Lower lobe of right lung (tissue), 2 donors: ENCODE data around the gene HMOX1. TPM values are rescaled to one million over a fixed set of nuclear protein-coding genes. Genes with fewer than 3 reads are reported as not detected.

Experiments
- ATAC-seq, 2 donors: fragments of 200-7000 bp; cut with Tn5 transposase; one replicate each; pipeline ENCODE4 v1.9.1; 2020 to 2022; ENCODE audit warnings: mild to moderate bottlenecking in 2 of 2, moderate library complexity in 2 of 2
- DNase-seq: peaks from one replicate; pipeline ENCODE4 v3.0.0-alpha.2; 2020
- H3K27ac ChIP-seq: fragments of 200-600 bp; one replicate; pipeline ENCODE4 v1.8.0; 2022
- H3K27me3 ChIP-seq: fragments of 200-600 bp; one replicate; pipeline ENCODE4 v1.8.0; 2022; ENCODE audit warnings: low read depth
- H3K36me3 ChIP-seq: fragments of 200-600 bp; one replicate; pipeline ENCODE4 v1.8.0; 2022; ENCODE audit warnings: mild to moderate bottlenecking
- H3K4me1 ChIP-seq: fragments of 200-600 bp; one replicate; pipeline ENCODE4 v1.8.0; 2022
- H3K4me3 ChIP-seq: fragments of 200-600 bp; one replicate; pipeline ENCODE4 v1.8.0; 2022; ENCODE audit warnings: mild to moderate bottlenecking
- H3K9me3 ChIP-seq: fragments of 200-600 bp; one replicate; pipeline ENCODE4 v1.8.0; 2022
- intact Hi-C: fragments of 100-400 bp; cut with DNase I; formaldehyde crosslinking; loops from one replicate; pipeline ENCODE4 v1.11.0; 2022
- total RNA-seq: library from RNA; stranded (reverse); fragmentation: NEBNext Ultra II Directional; extraction: Animal tissue kit (Norgen Biotek cat#: 25700); gene quantifications from one replicate; pipeline ENCODE4 v1.2.1, GENCODE V29; 2021
- TF ChIP-seq, protein P1 (sequence below): fragments of 200-600 bp; IDR thresholded peaks from one replicate; pipeline ENCODE4 v1.8.0; 2022; ENCODE audit warnings: antibody characterized with exemption, mild to moderate bottlenecking
- donor health status: DM: no; HTN: yes; CAD: no; lungs with severe emphysema.

HMOX1 gene
- total RNA-seq, 1 donor from 2014 or later, result 68.3 TPM

DNA sequence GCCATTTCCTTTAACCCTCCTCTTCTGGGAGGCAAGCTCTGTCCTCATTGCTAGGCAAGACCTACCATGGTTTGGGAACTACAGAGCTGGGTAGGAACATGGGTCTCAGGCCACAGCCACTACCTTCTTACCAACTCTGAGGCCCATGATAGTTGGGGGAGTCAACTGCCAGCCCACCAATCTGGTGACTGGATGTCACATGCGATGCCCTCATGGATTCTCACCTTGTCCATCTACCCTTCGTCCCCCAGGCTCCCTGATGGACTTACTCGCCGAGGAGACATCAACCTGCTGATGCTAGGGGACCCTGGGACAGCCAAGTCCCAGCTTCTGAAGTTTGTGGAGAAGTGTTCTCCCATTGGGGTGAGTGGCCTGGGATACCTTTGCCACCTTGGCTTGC lies 32.7 kb downstream of the HMOX1 start:
- Histone ChIP-seq H3K27me3 (no peaks in the 10 kb centered on the region), H3K36me3 (peaks cover 94% of the 10 kb centered on the region), H3K9me3 (no peaks in the 10 kb centered on the region), H3K4me1 (peaks cover 6% of the 10 kb centered on the region), H3K27ac (no peak overlapping the region), H3K4me3 (no peak overlapping the region)
- TF ChIP-seq, protein P1, sequence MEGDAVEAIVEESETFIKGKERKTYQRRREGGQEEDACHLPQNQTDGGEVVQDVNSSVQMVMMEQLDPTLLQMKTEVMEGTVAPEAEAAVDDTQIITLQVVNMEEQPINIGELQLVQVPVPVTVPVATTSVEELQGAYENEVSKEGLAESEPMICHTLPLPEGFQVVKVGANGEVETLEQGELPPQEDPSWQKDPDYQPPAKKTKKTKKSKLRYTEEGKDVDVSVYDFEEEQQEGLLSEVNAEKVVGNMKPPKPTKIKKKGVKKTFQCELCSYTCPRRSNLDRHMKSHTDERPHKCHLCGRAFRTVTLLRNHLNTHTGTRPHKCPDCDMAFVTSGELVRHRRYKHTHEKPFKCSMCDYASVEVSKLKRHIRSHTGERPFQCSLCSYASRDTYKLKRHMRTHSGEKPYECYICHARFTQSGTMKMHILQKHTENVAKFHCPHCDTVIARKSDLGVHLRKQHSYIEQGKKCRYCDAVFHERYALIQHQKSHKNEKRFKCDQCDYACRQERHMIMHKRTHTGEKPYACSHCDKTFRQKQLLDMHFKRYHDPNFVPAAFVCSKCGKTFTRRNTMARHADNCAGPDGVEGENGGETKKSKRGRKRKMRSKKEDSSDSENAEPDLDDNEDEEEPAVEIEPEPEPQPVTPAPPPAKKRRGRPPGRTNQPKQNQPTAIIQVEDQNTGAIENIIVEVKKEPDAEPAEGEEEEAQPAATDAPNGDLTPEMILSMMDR, result no peak
- DNase-seq (no peak), ATAC-seq (no peak)
- intact Hi-C loops, result no loop called here

DNA sequence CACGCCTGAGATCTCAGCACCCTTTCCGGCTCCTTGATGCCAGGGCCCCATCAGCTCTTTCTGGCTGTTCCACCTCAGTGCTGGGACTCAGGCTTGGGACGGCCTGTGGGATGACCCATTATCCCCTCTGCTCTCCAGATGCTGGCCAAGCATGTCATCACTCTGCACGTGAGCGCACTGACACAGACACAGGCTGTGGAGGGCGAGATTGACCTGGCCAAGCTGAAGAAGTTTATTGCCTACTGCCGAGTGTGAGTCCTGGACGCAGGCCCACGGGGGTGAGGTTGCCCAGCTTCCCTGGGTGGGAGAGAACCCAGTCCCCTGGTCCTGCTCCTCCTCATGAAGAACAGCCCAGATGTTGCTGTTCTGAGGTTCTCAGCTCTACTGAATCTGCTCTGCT lies 36.7 kb downstream of the HMOX1 start:
- TF ChIP-seq, protein P1, result no peak
- no peak for ATAC-seq
- no peak overlapping the region for H3K4me3 ChIP-seq
- no peaks in the 10 kb centered on the region for H3K4me1 ChIP-seq
- H3K36me3 ChIP-seq, result peaks cover 94% of the 10 kb centered on the region
- DNase-seq, result no peak
- no peaks in the 10 kb centered on the region for H3K9me3 ChIP-seq
- intact Hi-C loops, result no loop called here
- H3K27me3 ChIP-seq, result no peaks in the 10 kb centered on the region
- no peak overlapping the region for H3K27ac ChIP-seq

- Histone ChIP-seq H3K27me3 (no peaks in the 10 kb centered on the region), H3K36me3 (peaks cover 96% of the 10 kb centered on the region), H3K27ac (no peak overlapping the region), H3K4me3 (no peak overlapping the region), H3K9me3 (no peaks in the 10 kb centered on the region), H3K4me1 (no peaks in the 10 kb centered on the region)
- intact Hi-C loops, result no loop called here
- TF ChIP-seq, protein P1, result no peak
- no peak for ATAC-seq
- no peak for DNase-seq
Observed at GRCh38 chr22:35418088-35418487, 37.2 kb downstream of the HMOX1 start.

DNA sequence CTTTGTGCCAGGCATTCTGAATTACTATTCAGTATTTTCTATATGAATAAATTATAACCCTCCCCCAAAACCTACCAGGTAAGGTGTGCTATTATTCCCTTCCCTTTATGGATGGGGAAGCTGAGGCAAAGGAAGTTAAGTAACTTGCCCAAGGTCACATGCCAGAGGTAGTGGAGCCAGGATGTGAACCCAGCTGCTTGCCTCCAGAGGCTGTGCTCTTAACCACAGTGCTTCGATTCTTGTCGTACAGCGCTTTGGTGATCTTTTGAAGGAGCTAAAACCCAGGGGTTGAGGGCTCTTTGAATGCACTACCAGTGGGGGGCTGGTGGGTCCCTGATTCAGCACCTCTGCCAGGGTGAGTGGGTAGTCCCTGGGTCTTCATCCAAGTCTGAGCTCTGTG lies 37.8 kb downstream of the HMOX1 start:
- DNase-seq, result no peak
- Histone ChIP-seq H3K27me3 (no peaks in the 10 kb centered on the region), H3K9me3 (no peaks in the 10 kb centered on the region), H3K36me3 (peaks cover 97% of the 10 kb centered on the region), H3K4me1 (no peaks in the 10 kb centered on the region), H3K4me3 (no peak overlapping the region), H3K27ac (no peak overlapping the region)
- intact Hi-C loops, result no loop called here
- ATAC-seq, result no peak
- TF ChIP-seq, protein P1, result no peak

GRCh38 chr22:35419756-35420155 lies 38.9 kb downstream of the HMOX1 start:
- no peaks in the 10 kb centered on the region for H3K4me1 ChIP-seq
- DNase-seq, result no peak
- H3K27me3 ChIP-seq, result no peaks in the 10 kb centered on the region
- no peak overlapping the region for H3K27ac ChIP-seq
- H3K36me3 ChIP-seq, result peaks cover 97% of the 10 kb centered on the region
- TF ChIP-seq, protein P1, result no peak
- H3K9me3 ChIP-seq, result no peaks in the 10 kb centered on the region
- intact Hi-C loops, result no loop called here
- ATAC-seq, result no peak
- no peak overlapping the region for H3K4me3 ChIP-seq

GRCh38 chr22:35421121-35421520 lies 40.2 kb downstream of the HMOX1 start:
- Histone ChIP-seq H3K36me3 (peaks cover 93% of the 10 kb centered on the region), H3K9me3 (no peaks in the 10 kb centered on the region), H3K4me3 (no peak overlapping the region), H3K4me1 (no peaks in the 10 kb centered on the region), H3K27me3 (no peaks in the 10 kb centered on the region), H3K27ac (no peak overlapping the region)
- ATAC-seq (no peak), DNase-seq (no peak)
- TF ChIP-seq, protein P1, result no peak
- intact Hi-C loops, result no loop called here
